ENCODE data around the gene PON1.

GRCh38 chr7:95335093-95335492, 10.8 kb upstream of the PON1 start:
- TF ChIP-seq CTCF (IDR thresholded peaks at IDR 0.05; ENCODE audit: control extremely low read depth in 1 of 3, insufficient read depth in 1 of 3, low read depth in 1 of 3, low read length in 3 of 3) (no peak), POLR2A (IDR thresholded peaks at IDR 0.05; ENCODE audit: control extremely low read depth in 1 of 2, low read depth in 2 of 2, low read length in 2 of 2) (no peak)

Data from H1 (cell line).